ENCODE measurements around the gene DISP3. TPM values are rescaled to one million over a fixed set of nuclear protein-coding genes. Genes with fewer than 3 reads are reported as not detected.

Gene DISP3
- total and polyA plus RNA-seq, 9 of the 15 experiments (the other 6 are each of a cell fraction or from before 2014, with no cell fraction given) = 0.03 to 0.19 (median 0.15) TPM; not detected in 5

GRCh38 chr1:11540773-11541160 lies 61.8 kb downstream of the DISP3 start:
- ChIA-PET POLR2A (interaction anchor here (0.6 kb wide), 1 partner anchor 118 kb away, joined by 3 read pairs; no protein-coding TSS in a partner anchor), CTCF (ENCODE audit: low intra/inter-chr PET ratio) (no interaction called here)
- no peak for FAIRE-seq

GRCh38 chr1:11541236-11541635 lies 62.3 kb downstream of the DISP3 start:
- peaks cover 0 to 9% of the 10 kb centered on the region in 2 experiments; a peak in 2 of 5 replicates for H3K4me1 ChIP-seq (replicated peaks in 1 of 2; ENCODE audit: control insufficient read depth in 2 of 2, insufficient read depth in 2 of 2, low read length in 2 of 2)
- no peaks in the 10 kb centered on the region for H3K36me3 ChIP-seq (ENCODE audit: control insufficient read depth, insufficient read depth, low read length)
- no peaks in the 10 kb centered on the region for H3K79me2 ChIP-seq (ENCODE audit: control insufficient read depth, insufficient read depth, low read length)
- WGBS (ENCODE audit: insufficient coverage, low coverage, missing lambda C conversion rate) = 0% methylated on average over 7 of the region's 7 CpGs
- H3K27ac ChIP-seq (ENCODE audit: extremely low read depth, low read depth, low read length) = no peak overlapping the region
- FAIRE-seq = no peak
- H3K9me3 ChIP-seq (replicated peaks; ENCODE audit: control insufficient read depth, insufficient read depth, low read depth, low read length) = no peaks in the 10 kb centered on the region
- BruUV-seq (replicated peaks) = no TSS peak
- no peak for ATAC-seq
- H3K27me3 ChIP-seq (ENCODE audit: control insufficient read depth in 2 of 2, insufficient read depth in 2 of 2, low read length in 2 of 2) = peaks cover 22 to 84% of the 10 kb centered on the region in 2 experiments; a peak in 4 of 5 replicates
- POLR2A ChIA-PET = no interaction called here
- H4K20me1 ChIP-seq (replicated peaks; ENCODE audit: control insufficient read depth, insufficient read depth, low read length) = peaks cover 41% of the 10 kb centered on the region
- TF ChIP-seq JUNB (CRISPR knock-in tag; conservative IDR thresholded peaks at IDR 0.05) (no peak), ZNF408 (CRISPR knock-in tag; IDR thresholded peaks at IDR 0.05; ENCODE audit: low read depth) (no peak), KLF16 (IDR thresholded peaks at IDR 0.05) (no peak), SIN3B (IDR thresholded peaks at IDR 0.05; ENCODE audit: low read depth) (no peak), NR3C1 (CRISPR knock-in tag; IDR thresholded peaks at IDR 0.05) (no peak), ILK (tag; IDR thresholded peaks at IDR 0.05; ENCODE audit: borderline replicate concordance, low read depth) (no peak)
- no peaks in the 10 kb centered on the region for H3K9me1 ChIP-seq (ENCODE audit: control insufficient read depth, insufficient read depth, low read length)
- CTCF ChIA-PET (ENCODE audit: low intra/inter-chr PET ratio) = no interaction called here
- no peak overlapping the region for H3K9ac ChIP-seq (ENCODE audit: insufficient read depth in 1 of 2, low read depth in 2 of 2, low read length in 2 of 2)
- intact Hi-C loops (cut with micrococcal nuclease) (no loop called here), in situ Hi-C loops (cut with MboI) (no loop called here)
- no peak overlapping the region for H2AFZ ChIP-seq (ENCODE audit: low read depth, low read length)
- DNase-seq (ENCODE audit: extremely low read depth in 1 of 4, low spot score in 3 of 4) = no peak
- H3K4me3 ChIP-seq = no peak overlapping the region
- no peak overlapping the region for H3K4me2 ChIP-seq (ENCODE audit: insufficient read depth, low read length)

More at GRCh38 chr1:11540773-11541160, 61.8 kb downstream of the DISP3 start:
- ATAC-seq = no peak
- H3K27me3 ChIP-seq (ENCODE audit: control insufficient read depth in 2 of 2, insufficient read depth in 2 of 2, low read length in 2 of 2) = peaks cover 20 to 85% of the 10 kb centered on the region in 2 experiments; a peak in 4 of 5 replicates
- no peak overlapping the region for H3K4me3 ChIP-seq
- no peak overlapping the region for H2AFZ ChIP-seq (ENCODE audit: low read depth, low read length)
- H4K20me1 ChIP-seq (replicated peaks; ENCODE audit: control insufficient read depth, insufficient read depth, low read length) = peaks cover 41% of the 10 kb centered on the region
- no peaks in the 10 kb centered on the region for H3K9me3 ChIP-seq (replicated peaks; ENCODE audit: control insufficient read depth, insufficient read depth, low read depth, low read length)
- TF ChIP-seq ZNF586 (CRISPR knock-in tag; conservative IDR thresholded peaks at IDR 0.05) (no peak), CEBPB (tag; IDR thresholded peaks at IDR 0.05) (peak; percentile 54), CEBPG (CRISPR knock-in tag; IDR thresholded peaks at IDR 0.05) (no peak), CEBPG (tag; conservative IDR thresholded peaks at IDR 0.05 in 1 of 2, IDR thresholded peaks at IDR 0.05 in 1 of 2) (peak; percentile 27 to 44; a peak in 3 of 4 replicates)
- H3K36me3 ChIP-seq (ENCODE audit: control insufficient read depth, insufficient read depth, low read length) = no peaks in the 10 kb centered on the region
- H3K79me2 ChIP-seq (ENCODE audit: control insufficient read depth, insufficient read depth, low read length) = no peaks in the 10 kb centered on the region
- H3K4me2 ChIP-seq (ENCODE audit: insufficient read depth, low read length) = no peak overlapping the region
- H3K4me1 ChIP-seq (replicated peaks in 1 of 2; ENCODE audit: control insufficient read depth in 2 of 2, insufficient read depth in 2 of 2, low read length in 2 of 2) = peaks cover 0 to 12% of the 10 kb centered on the region in 2 experiments; a peak in 2 of 5 replicates
- intact Hi-C loops (cut with micrococcal nuclease) = no loop called here
- under 1% methylated on average over 12 of the region's 12 CpGs for WGBS (ENCODE audit: insufficient coverage, low coverage, missing lambda C conversion rate)
- DNase-seq (ENCODE audit: extremely low read depth in 1 of 4, low spot score in 3 of 4) = no peak
- no TSS peak for BruUV-seq (replicated peaks)
- no peaks in the 10 kb centered on the region for H3K9me1 ChIP-seq (ENCODE audit: control insufficient read depth, insufficient read depth, low read length)
- no peak overlapping the region for H3K27ac ChIP-seq (ENCODE audit: extremely low read depth, low read depth, low read length)
- in situ Hi-C loops (cut with MboI) = no loop called here
- H3K9ac ChIP-seq (ENCODE audit: insufficient read depth in 1 of 2, low read depth in 2 of 2, low read length in 2 of 2) = no peak overlapping the region
